BE2C (cell line): Measurements from ENCODE around the gene CCR6.

Experiments used
- DNase-seq: peaks from one replicate; pipeline ENCODE4 v3.0.0-alpha.2; 2020
- H3K27me3 ChIP-seq: fragments of 250-450 bp; sonication (Bioruptor Pico); 2 replicates; pipeline ENCODE4 v1.5.1; 2020; ENCODE audit warnings: mild to moderate bottlenecking
- H3K36me3 ChIP-seq: fragments of 250-450 bp; sonication (Bioruptor Pico); 2 replicates; pipeline ENCODE4 v1.5.1; 2020; ENCODE audit warnings: mild to moderate bottlenecking
- H3K4me1 ChIP-seq: fragments of 250-450 bp; sonication (Bioruptor Pico); 2 replicates; pipeline ENCODE4 v1.5.1; 2020
- H3K4me3 ChIP-seq: 2 replicates; pipeline ENCODE4 v1.5.1; 2011; ENCODE audit warnings: low read depth, low read length
- H3K9me3 ChIP-seq: fragments of 250-450 bp; sonication (Bioruptor Pico); 2 replicates; pipeline ENCODE4 v1.5.1; 2020
- TF ChIP-seq, protein P1 (sequence below): IDR thresholded peaks from 2 replicates; pipeline ENCODE4 v1.5.1; 2012; ENCODE audit warnings: mild to moderate bottlenecking, low read depth, low read length

The CCR6 gene

GRCh38 chr6:167108278-167108677, 14.6 kb upstream of the CCR6 start:
- Histone ChIP-seq H3K4me3 (no peak overlapping the region), H3K9me3 (no peaks in the 10 kb centered on the region), H3K36me3 (no peaks in the 10 kb centered on the region), H3K4me1 (no peaks in the 10 kb centered on the region), H3K27me3 (no peaks in the 10 kb centered on the region)
- no peak for DNase-seq
- TF ChIP-seq, protein P1, sequence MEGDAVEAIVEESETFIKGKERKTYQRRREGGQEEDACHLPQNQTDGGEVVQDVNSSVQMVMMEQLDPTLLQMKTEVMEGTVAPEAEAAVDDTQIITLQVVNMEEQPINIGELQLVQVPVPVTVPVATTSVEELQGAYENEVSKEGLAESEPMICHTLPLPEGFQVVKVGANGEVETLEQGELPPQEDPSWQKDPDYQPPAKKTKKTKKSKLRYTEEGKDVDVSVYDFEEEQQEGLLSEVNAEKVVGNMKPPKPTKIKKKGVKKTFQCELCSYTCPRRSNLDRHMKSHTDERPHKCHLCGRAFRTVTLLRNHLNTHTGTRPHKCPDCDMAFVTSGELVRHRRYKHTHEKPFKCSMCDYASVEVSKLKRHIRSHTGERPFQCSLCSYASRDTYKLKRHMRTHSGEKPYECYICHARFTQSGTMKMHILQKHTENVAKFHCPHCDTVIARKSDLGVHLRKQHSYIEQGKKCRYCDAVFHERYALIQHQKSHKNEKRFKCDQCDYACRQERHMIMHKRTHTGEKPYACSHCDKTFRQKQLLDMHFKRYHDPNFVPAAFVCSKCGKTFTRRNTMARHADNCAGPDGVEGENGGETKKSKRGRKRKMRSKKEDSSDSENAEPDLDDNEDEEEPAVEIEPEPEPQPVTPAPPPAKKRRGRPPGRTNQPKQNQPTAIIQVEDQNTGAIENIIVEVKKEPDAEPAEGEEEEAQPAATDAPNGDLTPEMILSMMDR: no peak

DNA sequence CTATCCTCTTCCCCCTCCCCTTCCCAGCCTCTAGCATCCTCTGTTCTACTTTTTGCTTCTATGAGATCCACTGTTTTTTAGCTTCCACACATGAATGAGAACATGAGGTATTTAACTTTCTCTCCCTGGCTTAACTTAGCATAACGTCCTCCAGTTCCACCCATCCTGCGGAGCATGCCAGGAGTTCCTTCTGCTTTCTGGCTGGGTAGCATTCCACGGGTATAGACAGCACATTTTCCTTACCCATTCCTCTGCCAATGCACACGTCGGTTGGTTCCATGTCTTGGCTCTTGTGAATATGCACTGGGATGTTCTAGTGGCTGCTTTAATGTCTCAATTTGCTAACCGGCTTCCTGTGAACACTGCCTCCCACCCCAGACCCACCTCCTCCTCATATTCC, 13.2 kb upstream of the CCR6 start:
- Histone ChIP-seq H3K4me3 (no peak overlapping the region), H3K4me1 (peaks cover 3% of the 10 kb centered on the region; the same call in 1 of the 2 replicates), H3K27me3 (no peaks in the 10 kb centered on the region), H3K9me3 (no peaks in the 10 kb centered on the region), H3K36me3 (no peaks in the 10 kb centered on the region)
- no peak for DNase-seq
- TF ChIP-seq, protein P1: no peak

DNA sequence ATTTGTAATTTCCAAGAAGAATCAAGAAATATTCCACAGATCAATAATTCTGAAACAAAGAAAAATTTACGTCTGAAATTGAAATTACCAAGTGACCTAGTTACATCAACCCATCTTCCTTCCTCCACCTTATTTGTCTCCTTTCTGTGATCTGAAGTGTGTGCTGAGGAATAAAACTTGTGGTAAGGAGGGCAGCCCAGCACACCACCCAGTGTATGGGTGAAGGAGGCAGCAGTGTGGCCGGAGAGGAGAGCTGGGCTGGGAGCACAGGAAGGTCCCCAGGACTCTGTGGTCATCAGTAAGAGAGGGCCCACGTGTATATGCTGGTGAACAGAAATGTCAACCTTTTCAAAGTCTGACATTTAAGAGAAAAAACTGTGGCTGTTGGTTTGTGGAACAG, 11.3 kb upstream of the CCR6 start:
- H3K9me3 ChIP-seq: no peaks in the 10 kb centered on the region
- no peak overlapping the region for H3K4me3 ChIP-seq
- DNase-seq: no peak
- no peaks in the 10 kb centered on the region for H3K27me3 ChIP-seq
- no peaks in the 10 kb centered on the region for H3K36me3 ChIP-seq
- H3K4me1 ChIP-seq: peaks cover 3% of the 10 kb centered on the region; the same call in 1 of the 2 replicates
- TF ChIP-seq, protein P1: no peak

GRCh38 chr6:167112421-167112820, 10.5 kb upstream of the CCR6 start:
- H3K4me3 ChIP-seq: no peak overlapping the region
- H3K4me1 ChIP-seq: peaks cover 3% of the 10 kb centered on the region; the same call in 1 of the 2 replicates
- TF ChIP-seq, protein P1: no peak

GRCh38 chr6:167113047-167113754, 9.7 kb upstream of the CCR6 start:
- no peaks in the 10 kb centered on the region for H3K9me3 ChIP-seq
- DNase-seq: no peak
- no peak overlapping the region for H3K4me3 ChIP-seq
- H3K4me1 ChIP-seq: peaks cover 3% of the 10 kb centered on the region; the same call in 1 of the 2 replicates
- no peaks in the 10 kb centered on the region for H3K36me3 ChIP-seq
- TF ChIP-seq, protein P1: no peak
- H3K27me3 ChIP-seq: no peaks in the 10 kb centered on the region

More at GRCh38 chr6:167112421-167112820, 10.5 kb upstream of the CCR6 start:
- Histone ChIP-seq H3K36me3 (no peaks in the 10 kb centered on the region), H3K27me3 (no peaks in the 10 kb centered on the region), H3K9me3 (no peaks in the 10 kb centered on the region)
- no peak for DNase-seq
